NB4 (cell line): ENCODE results near the gene VAV3.

Experiments used
- MYC ChIP-seq: IDR thresholded peaks from 2 replicates; pipeline ENCODE4 v1.6.1; 2011; ENCODE audit warnings: low read depth, low read length
- TF ChIP-seq, protein P1 (sequence below): IDR thresholded peaks from one replicate; pipeline ENCODE4 v1.5.1; 2012; ENCODE audit warnings: low read depth, low read length

DNA sequence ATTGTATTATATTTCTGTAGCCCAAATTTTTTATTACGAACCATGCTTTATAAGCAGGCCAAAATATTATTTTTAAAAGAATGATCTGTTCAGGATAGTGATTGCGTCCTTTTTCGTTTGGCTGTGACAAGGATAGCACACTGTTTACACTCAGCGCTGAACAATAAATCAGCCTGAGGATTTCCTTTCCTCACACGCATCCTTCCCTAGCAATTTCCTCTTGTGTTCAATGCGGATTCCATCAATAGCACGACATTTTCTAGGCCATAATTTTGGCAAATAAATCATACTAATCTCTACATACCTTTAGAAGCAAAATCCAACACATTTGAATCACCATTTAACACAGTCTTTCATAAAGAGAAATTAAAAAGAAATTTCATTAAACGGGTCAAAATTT lies 1.6 kb upstream of the VAV3 start:
- TF ChIP-seq, protein P1, sequence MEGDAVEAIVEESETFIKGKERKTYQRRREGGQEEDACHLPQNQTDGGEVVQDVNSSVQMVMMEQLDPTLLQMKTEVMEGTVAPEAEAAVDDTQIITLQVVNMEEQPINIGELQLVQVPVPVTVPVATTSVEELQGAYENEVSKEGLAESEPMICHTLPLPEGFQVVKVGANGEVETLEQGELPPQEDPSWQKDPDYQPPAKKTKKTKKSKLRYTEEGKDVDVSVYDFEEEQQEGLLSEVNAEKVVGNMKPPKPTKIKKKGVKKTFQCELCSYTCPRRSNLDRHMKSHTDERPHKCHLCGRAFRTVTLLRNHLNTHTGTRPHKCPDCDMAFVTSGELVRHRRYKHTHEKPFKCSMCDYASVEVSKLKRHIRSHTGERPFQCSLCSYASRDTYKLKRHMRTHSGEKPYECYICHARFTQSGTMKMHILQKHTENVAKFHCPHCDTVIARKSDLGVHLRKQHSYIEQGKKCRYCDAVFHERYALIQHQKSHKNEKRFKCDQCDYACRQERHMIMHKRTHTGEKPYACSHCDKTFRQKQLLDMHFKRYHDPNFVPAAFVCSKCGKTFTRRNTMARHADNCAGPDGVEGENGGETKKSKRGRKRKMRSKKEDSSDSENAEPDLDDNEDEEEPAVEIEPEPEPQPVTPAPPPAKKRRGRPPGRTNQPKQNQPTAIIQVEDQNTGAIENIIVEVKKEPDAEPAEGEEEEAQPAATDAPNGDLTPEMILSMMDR: no peak
- no peak for TF ChIP-seq MYC
